K562 (cell line): ENCODE results near the gene HECA. TPM values are rescaled to one million over a fixed set of nuclear protein-coding genes. Genes with fewer than 3 reads are reported as not detected.

Experiments
- ATF2 ChIP-seq: sonication (generic); formaldehyde crosslinking; IDR thresholded peaks from 2 replicates; pipeline ENCODE4 v1.8.1; 2022; ENCODE audit warnings: missing genetic modification reagents
- CSDE1 ChIP-seq, 2 experiments: fragments of 450-650 bp; IDR thresholded peaks; 2 replicates each; pipeline ENCODE4 v1.6.1; 2016; ENCODE audit warnings: mild to moderate bottlenecking in 1 of 2
- E2F3 ChIP-seq: fragments of 250-450 bp; sonication (Bioruptor Pico); IDR thresholded peaks from 2 replicates; pipeline ENCODE4 v1.4.0; 2020; ENCODE audit warnings: mild to moderate bottlenecking
- ELK1 ChIP-seq: sonication (generic); formaldehyde crosslinking; IDR thresholded peaks from 2 replicates; pipeline ENCODE4 v1.8.1; 2022; ENCODE audit warnings: missing genetic modification reagents
- FUS ChIP-seq: fragments of 200-400 bp; formaldehyde crosslinking; optimal IDR thresholded peaks from 2 replicates; pipeline ENCODE3; 2017; ENCODE audit warnings: low read depth, low read length
- GMEB1 ChIP-seq: fragments of 250-450 bp; sonication (Bioruptor Pico); IDR thresholded peaks from 2 replicates; pipeline ENCODE4 v1.4.0; 2020; ENCODE audit warnings: mild to moderate bottlenecking
- JUN ChIP-seq, 2 experiments: sonication (generic) in 1 of 2; formaldehyde crosslinking in 1 of 2; IDR thresholded peaks; 2 replicates each; pipeline versions ENCODE4 v1.6.1 to v1.8.0; 2012 to 2022; ENCODE audit warnings: borderline replicate concordance in 2 of 2, mild to moderate bottlenecking in 2 of 2, improper control_type of control experiment in 1 of 2, low read depth in 1 of 2, low read length in 1 of 2, missing genetic modification reagents in 1 of 2
- MEIS2 ChIP-seq: fragments of 450-650 bp; IDR thresholded peaks from 2 replicates; pipeline ENCODE4 v1.6.1; 2014; ENCODE audit warnings: mild to moderate bottlenecking; ENCODE audit not compliant: partially characterized antibody
- SLC30A9 ChIP-seq: fragments of 250-450 bp; sonication (Bioruptor Pico); IDR thresholded peaks from 2 replicates; pipeline ENCODE4 v1.8.0; 2022; ENCODE audit warnings: mild to moderate bottlenecking, moderate library complexity
- SRSF3 ChIP-seq: fragments of 200-400 bp; formaldehyde crosslinking; IDR thresholded peaks from 2 replicates; pipeline ENCODE4 v1.6.1; 2016; ENCODE audit warnings: mild to moderate bottlenecking, low read length, moderate library complexity; ENCODE audit not compliant: insufficient read depth
- STAT6 ChIP-seq: sonication (generic); formaldehyde crosslinking; IDR thresholded peaks from 2 replicates; pipeline ENCODE4 v1.8.1; 2023; ENCODE audit warnings: mild to moderate bottlenecking, missing genetic modification reagents
- TARDBP ChIP-seq: fragments of 450-650 bp; IDR thresholded peaks from 2 replicates; pipeline ENCODE4 v1.6.1; 2016
- USF2 ChIP-seq: sonication (generic); formaldehyde crosslinking; IDR thresholded peaks from 2 replicates; pipeline ENCODE4 v1.5.0; 2020; ENCODE audit warnings: missing genetic modification reagents
- YY1 ChIP-seq, 3 experiments: IDR thresholded peaks; 2 replicates each; pipeline ENCODE4 v1.6.1; 2011; ENCODE audit warnings: low read length in 2 of 3, mild to moderate bottlenecking in 2 of 3, moderate library complexity in 2 of 3, borderline replicate concordance in 1 of 3, control low read depth in 1 of 3, low read depth in 1 of 3; ENCODE audit not compliant: insufficient read depth in 3 of 3, insufficient replicate concordance in 2 of 3, control insufficient read depth in 1 of 3, insufficient read length in 1 of 3; ENCODE audit errors: extremely low read depth in 1 of 3
- ZNF436 ChIP-seq: fragments of 250-450, 450-650 bp; sonication (Bioruptor Pico); formaldehyde crosslinking; IDR thresholded peaks from 2 replicates; pipeline ENCODE4 v1.7.0; 2020; ENCODE audit warnings: mild to moderate bottlenecking
- ZNF655 ChIP-seq: fragments of 250-450 bp; sonication (Bioruptor Pico); IDR thresholded peaks from 2 replicates; pipeline ENCODE4 v1.5.0; 2021
- polyA plus RNA-seq, 8 experiments: library from polyadenylated mRNA; depleted of rRNA in 4 of 8; stranded (reverse) in 5 of 8; unstranded in 3 of 8; fragments of >200 nt; fragmentation: Nextera tagmentation in 2 of 8; fragmentation: Illumina TruSeq in 1 of 8; extraction: Ambion mirVana in 2 of 8; extraction: Trizol in 1 of 8; gene quantifications; 2 replicates each; pipeline versions ENCODE4 v1.2.1 to v1.2.3, GENCODE V29; 2011 to 2014; ENCODE audit warnings: inconsistent platforms in 1 of 8, missing spikeins in 1 of 8
- total RNA-seq, 7 experiments: library from RNA; depleted of rRNA in 6 of 7; stranded (reverse); fragments of >200 nt in 6 of 7; fragmentation: Illumina TruSeq in 2 of 7; extraction: Trizol in 2 of 7; gene quantifications; 2 replicates each; pipeline versions ENCODE4 v1.2.1 to v1.2.3, GENCODE V29; 2011 to 2021; ENCODE audit warnings: low replicate concordance in 1 of 7

HECA gene
- total and polyA plus RNA-seq, 9 of the 15 experiments (the other 6 are each of a cell fraction or from before 2014, with no cell fraction given), result 0.31 to 2.3 (median 1.1) TPM

- TF ChIP-seq YY1 (IDR thresholded peaks at IDR 0.05; ENCODE audit: borderline replicate concordance in 1 of 3, control insufficient read depth in 1 of 3, extremely low read depth in 1 of 3, insufficient read depth in 3 of 3, insufficient read length in 1 of 3, insufficient replicate concordance in 2 of 3, low read depth in 1 of 3, low read length in 2 of 3) (peak in 2 of 3 experiments; percentile 17 to 53), ZNF655 (CRISPR knock-in tag) (no peak), JUN (IDR thresholded peaks at IDR 0.05; ENCODE audit: borderline replicate concordance, low read depth, low read length) (peak; percentile 98), JUN (CRISPR knock-in tag; IDR thresholded peaks at IDR 0.05; ENCODE audit: borderline replicate concordance) (peak; percentile 73; the same call in 1 of the 2 replicates), USF2 (CRISPR knock-in tag) (peak; percentile 36; the same call in 1 of the 2 replicates), CSDE1 (IDR thresholded peaks at IDR 0.05) (peak in 1 of 2 experiments; percentile 92; a peak in 2 of 4 replicates), MEIS2 (peak; percentile 31), FUS (no peak), ATF2 (CRISPR knock-in tag) (peak; percentile 97), STAT6 (CRISPR knock-in tag) (peak; percentile 55; the same call in 1 of the 2 replicates), E2F3 (CRISPR knock-in tag) (peak; percentile 90), ELK1 (CRISPR knock-in tag) (no peak), TARDBP (peak; percentile 100), SRSF3 (no peak), SLC30A9 (CRISPR knock-in tag) (no peak), GMEB1 (CRISPR knock-in tag) (peak; percentile 41; the same call in 1 of the 2 replicates), ZNF436 (no peak)
Measured at GRCh38 chr6:139134817-139135577, at the start of gene HECA (continued).
